Cardiac fibroblast (primary cell): ENCODE data around the gene MBOAT2.

ENCODE experiments used
- DNase-seq, 2 donors: peaks; one replicate each; pipeline versions ENCODE4 v3.0.0 to v3.0.0-alpha.2; 2010; ENCODE audit warnings: low read depth in 2 of 2
- H3K4me3 ChIP-seq, 2 donors: replicated peaks in 1 of 2; 1 replicate in 1 of 2; 2 replicates in 1 of 2; pipeline ENCODE4 v1.5.1; 2011; ENCODE audit warnings: low read depth in 2 of 2, low read length in 2 of 2, mild to moderate bottlenecking in 2 of 2, moderate library complexity in 1 of 2
- CTCF ChIP-seq: IDR thresholded peaks from one replicate; pipeline ENCODE4 v1.5.1; 2011; ENCODE audit warnings: low read depth, mild to moderate bottlenecking, low read length, inconsistent platforms

MBOAT2 gene

GRCh38 chr2:8858910-8859309 lies 144.6 kb downstream of the MBOAT2 start:
- TF ChIP-seq CTCF: no peak

GRCh38 chr2:8858264-8858663 lies 145.2 kb downstream of the MBOAT2 start:
- no peak overlapping the region for H3K4me3 ChIP-seq
- TF ChIP-seq CTCF: no peak
- DNase-seq: no peak

More at GRCh38 chr2:8858910-8859309, 144.6 kb downstream of the MBOAT2 start:
- DNase-seq: no peak
- H3K4me3 ChIP-seq: no peak overlapping the region

- no peak for TF ChIP-seq CTCF
- H3K4me3 ChIP-seq: no peak overlapping the region
- no peak for DNase-seq
Measured at GRCh38 chr2:8857709-8858108, 145.8 kb downstream of the MBOAT2 start.

GRCh38 chr2:8856176-8856575 lies 147.3 kb downstream of the MBOAT2 start:
- DNase-seq: no peak

GRCh38 chr2:8855010-8855409 lies 148.5 kb downstream of the MBOAT2 start:
- no peak for TF ChIP-seq CTCF
- no peak overlapping the region for H3K4me3 ChIP-seq
- no peak for DNase-seq

More at GRCh38 chr2:8856176-8856575, 147.3 kb downstream of the MBOAT2 start:
- TF ChIP-seq CTCF: no peak
- H3K4me3 ChIP-seq: no peak overlapping the region

GRCh38 chr2:8853426-8853825 lies 150.1 kb downstream of the MBOAT2 start:
- H3K4me3 ChIP-seq: no peak overlapping the region
- DNase-seq: no peak
- TF ChIP-seq CTCF: no peak
